Measurements from ENCODE around the gene ZFHX3. TPM values are rescaled to one million over a fixed set of nuclear protein-coding genes. Genes with fewer than 3 reads are reported as not detected.

The ZFHX3 gene
- total RNA-seq, 2 experiments from 2014 or later: 0.21 to 0.68 TPM

DNA sequence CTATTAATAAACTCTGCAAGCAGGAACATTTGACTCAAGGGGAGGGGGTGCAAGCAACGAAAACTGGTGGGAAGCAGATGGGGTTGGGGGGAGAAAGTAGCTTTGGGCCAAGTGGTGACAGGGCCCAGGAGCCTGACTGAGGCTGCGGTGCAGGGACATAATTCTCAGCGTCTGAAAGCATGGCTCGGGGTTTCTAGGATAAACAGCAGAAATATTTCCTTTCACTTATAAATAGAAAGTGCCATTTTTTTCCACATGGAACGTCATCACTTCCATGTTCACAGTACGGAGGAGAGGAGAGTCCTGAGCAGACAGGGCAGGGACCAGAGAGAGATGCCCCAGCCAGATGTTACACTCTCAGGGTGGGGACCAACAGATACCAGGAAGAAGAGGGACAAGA lies 197.1 kb downstream of the ZFHX3 start:
- Mint-ChIP-seq H3K27ac (no peak overlapping the region), H3K36me3 (no peaks in the 10 kb centered on the region), H3K4me1 (ENCODE audit: low read depth) (no peaks in the 10 kb centered on the region), H3K27me3 (no peaks in the 10 kb centered on the region), H3K4me3 (no peak overlapping the region), H3K9me3 (no peaks in the 10 kb centered on the region)
- DNase-seq: no peak
- intact Hi-C loops (cut with micrococcal nuclease): no loop called here
- ChIA-PET POLR2A (no interaction called here), CTCF (no interaction called here)

DNA sequence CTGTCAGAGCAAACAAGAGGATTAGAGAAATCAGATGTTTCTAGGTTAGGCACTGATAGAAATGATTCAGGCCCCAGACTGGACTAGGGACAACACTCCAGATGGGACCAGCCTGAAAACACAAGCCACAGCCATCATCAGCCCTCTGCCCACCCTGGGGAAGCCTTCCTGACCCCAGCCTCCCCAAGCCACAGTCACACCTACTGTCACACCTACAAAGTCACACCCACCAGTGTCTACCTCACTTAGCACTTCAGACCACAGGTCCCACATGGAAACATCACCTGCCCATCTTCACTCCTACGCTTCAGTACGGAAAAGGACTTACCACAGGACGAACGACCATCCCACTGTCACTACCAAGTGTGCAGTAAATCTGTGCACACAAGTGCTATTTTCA lies 197.9 kb downstream of the ZFHX3 start:
- ChIA-PET CTCF (no interaction called here), POLR2A (no interaction called here)
- no peaks in the 10 kb centered on the region for H3K4me1 Mint-ChIP-seq (ENCODE audit: low read depth)
- H3K9me3 Mint-ChIP-seq: no peaks in the 10 kb centered on the region
- peaks cover 4% of the 10 kb centered on the region for H3K27me3 Mint-ChIP-seq
- H3K27ac Mint-ChIP-seq: no peak overlapping the region
- no peaks in the 10 kb centered on the region for H3K36me3 Mint-ChIP-seq
- H3K4me3 Mint-ChIP-seq: no peak overlapping the region
- intact Hi-C loops (cut with micrococcal nuclease): no loop called here
- DNase-seq: no peak

DNA sequence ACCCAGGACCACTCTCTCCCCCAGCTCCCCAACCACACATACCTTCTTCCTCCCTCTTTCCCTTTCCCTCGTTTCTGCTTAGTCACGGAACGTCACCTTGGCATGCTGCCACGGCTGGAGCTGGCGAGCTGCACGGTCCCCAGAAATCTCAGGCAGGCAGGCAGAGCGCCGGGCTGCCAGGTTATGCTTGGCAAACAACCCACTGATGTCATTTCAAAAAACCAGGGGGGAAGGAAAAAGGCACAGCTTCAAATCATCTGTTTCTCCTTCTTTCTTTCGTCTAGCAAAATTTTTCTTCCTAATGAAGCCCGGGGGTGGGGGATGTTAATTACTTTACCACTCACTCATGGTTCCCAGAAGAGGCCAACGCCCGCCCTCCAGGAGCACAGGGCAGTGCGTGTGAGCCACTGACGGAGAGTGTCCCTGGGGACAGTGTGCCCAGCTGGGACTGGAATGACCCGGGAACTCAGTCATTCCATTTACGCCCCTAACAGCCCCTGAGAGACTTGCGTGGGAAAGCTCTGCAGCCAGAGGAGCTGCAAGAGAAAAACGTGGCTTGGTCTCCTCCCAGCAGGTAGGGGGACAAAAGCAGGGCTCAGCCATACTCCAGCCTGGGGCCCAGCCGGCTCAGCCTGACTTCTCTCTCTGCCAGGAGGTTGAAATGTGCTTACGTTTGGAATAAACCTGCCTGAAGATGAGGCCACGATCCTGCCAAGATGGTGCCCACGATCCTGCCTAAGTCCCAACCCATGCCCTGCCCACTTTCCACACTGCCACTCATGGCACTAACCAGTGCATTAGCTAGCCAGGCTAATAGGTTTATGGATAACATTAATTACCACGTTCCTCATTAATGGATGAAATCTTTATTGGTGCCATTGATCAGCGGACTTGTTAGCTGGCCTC lies 198.9 kb downstream of the ZFHX3 start:
- H3K9me3 Mint-ChIP-seq: no peaks in the 10 kb centered on the region
- POLR2A ChIA-PET: no interaction called here
- CTCF ChIA-PET: interaction anchor here (1.5 kb wide), 1 partner anchor 16 kb away, joined by 5 read pairs; no protein-coding TSS in a partner anchor
- no peaks in the 10 kb centered on the region for H3K36me3 Mint-ChIP-seq
- intact Hi-C loops (cut with micrococcal nuclease): loop anchor here (5.0 kb wide), 1 partner anchor 347 kb away; no protein-coding TSS in a partner anchor
- H3K27ac Mint-ChIP-seq: no peak overlapping the region
- no peak overlapping the region for H3K4me3 Mint-ChIP-seq
- peaks cover 4% of the 10 kb centered on the region for H3K27me3 Mint-ChIP-seq
- DNase-seq: no peak
- no peaks in the 10 kb centered on the region for H3K4me1 Mint-ChIP-seq (ENCODE audit: low read depth)

DNA sequence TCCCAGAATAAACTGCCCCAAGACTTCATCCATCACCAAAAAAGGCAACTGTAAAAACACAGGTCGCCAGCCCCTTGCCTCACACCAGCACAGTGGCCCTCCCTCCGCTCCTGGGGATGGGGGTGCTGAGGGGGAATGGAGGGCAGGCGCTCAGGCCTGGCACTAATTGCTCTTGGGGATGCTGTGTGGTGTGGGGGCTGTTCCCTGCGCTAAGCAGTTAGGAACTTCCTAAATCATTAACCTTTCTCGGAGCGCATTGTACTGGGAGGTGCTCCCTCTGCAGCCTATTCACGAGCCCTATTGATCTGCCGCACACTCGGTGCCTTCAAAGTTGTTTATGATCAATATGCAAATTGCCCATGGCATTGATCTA lies 199.9 kb downstream of the ZFHX3 start:
- Mint-ChIP-seq H3K4me1 (ENCODE audit: low read depth) (no peaks in the 10 kb centered on the region), H3K36me3 (no peaks in the 10 kb centered on the region), H3K27me3 (peaks cover 4% of the 10 kb centered on the region), H3K4me3 (no peak overlapping the region), H3K9me3 (no peaks in the 10 kb centered on the region), H3K27ac (no peak overlapping the region)
- DNase-seq: no peak
- intact Hi-C loops (cut with micrococcal nuclease): loop anchor here (5.0 kb wide), 1 partner anchor 346 kb away; no protein-coding TSS in a partner anchor
- ChIA-PET CTCF (interaction anchor here (1.5 kb wide), 1 partner anchor 15 kb away, joined by 5 read pairs; no protein-coding TSS in a partner anchor), POLR2A (interaction anchor here (1.4 kb wide), 1 partner anchor 8 kb away, joined by 3 read pairs; no protein-coding TSS in a partner anchor)

DNA sequence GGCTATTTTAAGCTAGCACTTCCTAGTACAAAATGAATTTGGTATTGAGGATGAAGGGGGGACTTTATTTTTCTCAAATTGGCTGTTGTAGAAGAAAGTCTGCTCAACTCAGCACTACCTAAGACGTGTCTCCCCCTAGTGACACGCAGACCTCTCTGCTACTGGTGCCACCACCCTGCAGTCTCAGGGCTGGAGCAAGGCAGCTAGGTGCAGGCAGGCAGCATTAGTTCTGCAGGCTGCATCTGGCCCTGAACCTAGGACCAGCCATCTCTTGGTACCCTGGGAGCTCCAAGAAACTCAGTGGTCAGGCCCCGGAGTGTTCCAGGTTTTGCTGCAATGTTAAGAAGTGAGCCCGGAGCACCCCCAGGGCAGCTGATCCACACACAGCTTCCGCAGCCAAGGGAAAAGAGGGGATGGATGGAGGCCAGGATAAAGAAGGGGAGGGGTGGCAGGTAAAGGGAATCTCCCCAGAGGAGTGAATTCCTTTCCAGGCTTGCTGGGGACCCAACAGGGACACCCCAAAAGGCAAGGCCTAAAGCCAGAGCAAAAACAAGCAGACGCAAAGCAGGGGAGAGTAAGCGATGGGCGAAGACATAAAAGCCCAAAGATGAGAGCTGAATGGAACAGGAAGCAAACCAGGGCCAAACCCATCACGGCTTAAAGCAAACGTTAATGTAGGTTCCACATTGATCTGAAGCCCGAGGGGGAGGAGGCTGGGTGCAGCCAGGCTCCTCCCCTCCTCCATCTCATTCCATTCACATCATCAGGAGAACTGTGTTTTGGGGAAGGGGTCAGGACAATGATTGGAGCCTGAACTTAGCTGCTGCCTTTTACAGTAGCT lies 200.5 kb downstream of the ZFHX3 start:
- Mint-ChIP-seq H3K9me3 (no peaks in the 10 kb centered on the region), H3K27ac (no peak overlapping the region), H3K36me3 (no peaks in the 10 kb centered on the region), H3K27me3 (peaks cover 4% of the 10 kb centered on the region), H3K4me1 (ENCODE audit: low read depth) (no peaks in the 10 kb centered on the region), H3K4me3 (no peak overlapping the region)
- no peak for DNase-seq
- intact Hi-C loops (cut with micrococcal nuclease): loop anchor here (5.0 kb wide), 1 partner anchor 345 kb away; no protein-coding TSS in a partner anchor
- CTCF ChIA-PET: interaction anchor here (1.0 to 1.5 kb wide), 3 partner anchors 15 to 447 kb away, joined by 3 to 5 read pairs (median 4); no protein-coding TSS in a partner anchor
- POLR2A ChIA-PET: interaction anchor here (1.4 kb wide), 1 partner anchor 9 kb away, joined by 3 read pairs; no protein-coding TSS in a partner anchor

DNA sequence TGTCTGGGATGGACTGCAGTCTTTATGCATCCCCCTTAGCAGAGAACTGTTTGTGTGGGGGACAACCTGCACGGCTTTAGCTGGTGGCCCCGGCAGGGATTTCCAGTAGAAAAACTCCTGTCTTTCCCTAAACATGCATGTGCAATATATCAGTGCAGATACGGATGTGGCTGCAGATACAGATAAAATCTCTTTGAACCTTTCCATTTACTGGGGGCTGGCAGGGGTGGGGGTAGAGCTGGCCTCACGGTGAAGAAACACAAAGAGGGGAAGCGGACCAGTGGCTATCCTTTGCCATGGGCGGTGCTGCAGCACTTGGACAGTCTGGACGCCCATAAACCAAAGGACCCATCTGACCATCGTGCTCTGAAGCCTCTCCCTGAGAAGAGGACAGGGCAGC lies 201.3 kb downstream of the ZFHX3 start:
- H3K36me3 Mint-ChIP-seq: no peaks in the 10 kb centered on the region
- intact Hi-C loops (cut with micrococcal nuclease): loop anchor here (5.0 kb wide), 1 partner anchor 344 kb away; no protein-coding TSS in a partner anchor
- no peaks in the 10 kb centered on the region for H3K4me1 Mint-ChIP-seq (ENCODE audit: low read depth)
- POLR2A ChIA-PET: no interaction called here
- CTCF ChIA-PET: interaction anchor here (1.0 to 1.1 kb wide), 3 partner anchors 13 to 446 kb away, joined by 3 to 4 read pairs (median 3); no protein-coding TSS in a partner anchor
- no peaks in the 10 kb centered on the region for H3K9me3 Mint-ChIP-seq
- no peak overlapping the region for H3K27ac Mint-ChIP-seq
- DNase-seq: no peak
- no peak overlapping the region for H3K4me3 Mint-ChIP-seq
- peaks cover 4% of the 10 kb centered on the region for H3K27me3 Mint-ChIP-seq

DNA sequence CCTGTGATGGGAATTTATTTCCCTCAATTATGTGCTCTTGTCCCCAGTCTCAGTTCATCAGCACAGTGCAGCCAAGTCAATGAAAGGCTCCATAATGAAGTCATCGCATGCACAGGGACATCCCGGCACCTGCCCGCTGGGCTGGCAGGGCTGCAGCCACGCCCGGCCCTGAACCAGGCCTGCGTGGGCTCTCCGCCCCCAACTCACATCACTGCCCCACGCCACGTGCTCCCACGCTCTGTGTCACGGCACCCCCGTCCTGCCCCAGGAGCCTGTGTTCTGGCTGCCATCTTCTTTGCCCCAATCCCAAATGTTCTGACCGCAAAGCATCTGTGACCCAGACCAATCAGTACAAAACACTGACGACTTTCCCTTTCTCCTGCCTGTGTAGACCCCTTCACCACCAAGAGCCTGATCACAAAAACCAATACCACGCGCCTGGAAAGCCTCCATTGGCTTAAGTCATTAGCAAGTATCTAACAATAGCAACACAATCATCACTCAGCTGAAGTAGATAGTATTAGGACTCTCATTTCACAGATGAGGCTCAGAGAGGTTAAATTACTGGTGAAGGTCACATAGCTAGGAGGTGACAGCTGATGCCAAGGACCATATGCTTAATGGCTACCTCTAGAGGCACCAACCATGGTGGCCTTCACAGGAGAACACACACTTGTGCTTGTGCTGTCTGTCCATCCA lies 202.5 kb downstream of the ZFHX3 start:
- H3K27me3 Mint-ChIP-seq: peaks cover 4% of the 10 kb centered on the region
- DNase-seq: no peak
- intact Hi-C loops (cut with micrococcal nuclease): loop anchor here (5.0 kb wide), 1 partner anchor 343 kb away; no protein-coding TSS in a partner anchor
- H3K27ac Mint-ChIP-seq: no peak overlapping the region
- no peak overlapping the region for H3K4me3 Mint-ChIP-seq
- ChIA-PET POLR2A (no interaction called here), CTCF (interaction anchor here (1.1 to 4.2 kb wide), 2 partner anchors 13 to 14 kb away, joined by 3 to 19 read pairs; no protein-coding TSS in a partner anchor)
- no peaks in the 10 kb centered on the region for H3K9me3 Mint-ChIP-seq
- H3K36me3 Mint-ChIP-seq: no peaks in the 10 kb centered on the region
- no peaks in the 10 kb centered on the region for H3K4me1 Mint-ChIP-seq (ENCODE audit: low read depth)

DNA sequence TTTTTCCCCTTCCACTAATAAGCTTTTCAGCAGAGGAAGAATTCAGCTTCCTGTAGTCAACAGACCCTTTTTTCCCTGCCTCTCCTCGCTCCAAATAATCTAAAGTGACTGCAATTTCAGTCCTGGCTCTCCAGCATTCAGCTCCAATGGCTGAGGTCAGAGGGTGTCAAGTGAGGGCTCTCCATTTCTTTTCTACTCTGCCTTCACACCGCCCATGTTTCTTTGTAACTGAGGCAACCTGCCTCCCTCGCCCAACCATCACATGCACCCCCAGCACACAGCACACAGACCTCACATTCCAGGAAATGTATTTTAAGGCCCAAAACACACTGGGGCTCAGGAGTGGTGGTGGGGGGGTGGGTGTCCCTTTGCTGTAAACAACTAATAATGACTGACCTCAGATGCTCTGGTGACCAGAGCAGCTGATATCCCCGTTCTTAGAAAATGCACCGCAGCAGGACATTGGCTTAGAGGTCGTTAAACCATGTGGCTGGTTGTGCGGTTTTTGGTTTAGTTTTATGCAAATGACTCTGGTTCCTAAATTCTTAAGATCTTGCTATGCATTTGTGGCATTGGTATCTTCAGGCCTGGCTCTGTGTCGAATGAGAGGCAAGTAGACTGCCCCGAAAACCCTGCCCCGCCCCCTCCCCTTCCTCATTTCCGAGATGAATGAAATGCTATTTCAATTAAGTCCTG lies 203.6 kb downstream of the ZFHX3 start:
- intact Hi-C loops (cut with micrococcal nuclease): no loop called here
- H3K27ac Mint-ChIP-seq: no peak overlapping the region
- no peaks in the 10 kb centered on the region for H3K4me1 Mint-ChIP-seq (ENCODE audit: low read depth)
- peaks cover 4% of the 10 kb centered on the region for H3K27me3 Mint-ChIP-seq
- H3K9me3 Mint-ChIP-seq: no peaks in the 10 kb centered on the region
- ChIA-PET CTCF (interaction anchor here (4.2 kb wide), 1 partner anchor 12 kb away, joined by 19 read pairs; no protein-coding TSS in a partner anchor), POLR2A (no interaction called here)
- no peak for DNase-seq
- no peaks in the 10 kb centered on the region for H3K36me3 Mint-ChIP-seq
- no peak overlapping the region for H3K4me3 Mint-ChIP-seq

DNA sequence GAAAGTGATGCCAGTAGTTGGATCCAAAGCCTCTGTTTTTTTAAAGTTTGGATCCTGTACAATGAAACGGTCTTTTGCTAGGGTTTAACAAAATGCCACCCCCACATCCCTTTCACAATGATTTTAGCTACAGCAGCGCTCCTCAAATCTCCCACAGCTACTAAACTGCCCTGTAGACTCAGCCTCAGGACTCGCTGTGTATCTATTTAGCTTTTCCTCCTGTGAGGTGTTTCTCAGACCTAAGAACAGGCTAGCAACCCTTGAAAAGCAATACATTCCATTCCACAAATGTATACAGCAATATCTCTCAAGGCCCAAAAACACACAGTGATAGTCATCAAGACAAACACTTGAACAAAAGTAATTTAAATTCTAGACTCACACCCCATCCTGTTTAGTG lies 206.4 kb downstream of the ZFHX3 start:
- Mint-ChIP-seq H3K27ac (no peak overlapping the region), H3K36me3 (no peaks in the 10 kb centered on the region), H3K27me3 (peaks cover 4% of the 10 kb centered on the region), H3K4me1 (ENCODE audit: low read depth) (no peaks in the 10 kb centered on the region), H3K9me3 (no peaks in the 10 kb centered on the region), H3K4me3 (no peak overlapping the region)
- POLR2A ChIA-PET: no interaction called here
- no peak for DNase-seq
- CTCF ChIA-PET: interaction anchor here (1.9 kb wide), 1 partner anchor 9 kb away, joined by 9 read pairs; no protein-coding TSS in a partner anchor
- intact Hi-C loops (cut with micrococcal nuclease): no loop called here

DNA sequence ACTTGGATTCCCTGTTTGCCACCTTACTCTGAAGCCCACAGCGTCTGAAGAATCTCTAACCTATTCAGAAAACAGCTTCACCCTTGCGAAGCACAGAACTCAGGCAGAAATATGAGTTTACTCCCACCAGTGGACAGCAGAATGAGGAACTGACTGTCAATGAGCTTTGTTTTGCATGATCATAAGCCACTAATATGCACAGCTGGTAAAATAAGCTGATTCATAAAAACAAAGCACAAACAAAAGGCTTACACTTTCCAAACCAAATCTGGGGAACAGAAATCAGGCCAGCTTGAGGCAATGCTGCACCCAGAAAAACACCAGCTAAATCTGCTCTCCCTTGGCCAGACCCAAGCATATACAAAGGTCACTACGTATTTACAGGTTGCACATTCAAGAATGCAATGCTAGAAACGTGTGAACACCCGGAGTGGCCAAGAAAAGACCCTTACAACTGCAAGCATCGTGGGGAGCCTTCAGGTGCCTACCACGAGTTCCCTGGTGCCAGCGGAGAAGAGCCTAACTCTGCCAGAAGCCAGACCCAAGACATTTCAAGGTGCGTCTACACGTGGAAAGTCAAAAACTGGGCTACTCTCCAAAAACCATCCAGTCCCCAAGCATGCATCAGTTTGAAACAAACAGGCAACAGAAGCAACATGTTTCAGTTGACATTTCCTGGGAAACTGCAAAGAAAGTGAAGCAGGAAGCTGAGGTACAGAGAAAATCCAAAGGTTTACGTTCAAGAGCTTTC lies 207.1 kb downstream of the ZFHX3 start:
- intact Hi-C loops (cut with micrococcal nuclease): no loop called here
- no peak overlapping the region for H3K27ac Mint-ChIP-seq
- no peaks in the 10 kb centered on the region for H3K4me1 Mint-ChIP-seq (ENCODE audit: low read depth)
- no peak overlapping the region for H3K4me3 Mint-ChIP-seq
- no peaks in the 10 kb centered on the region for H3K36me3 Mint-ChIP-seq
- H3K9me3 Mint-ChIP-seq: no peaks in the 10 kb centered on the region
- POLR2A ChIA-PET: no interaction called here
- H3K27me3 Mint-ChIP-seq: peaks cover 4% of the 10 kb centered on the region
- DNase-seq: no peak
- CTCF ChIA-PET: interaction anchor here (1.9 kb wide), 1 partner anchor 8 kb away, joined by 9 read pairs; no protein-coding TSS in a partner anchor
